Effector CD8-positive, alpha-beta T cell (primary cell): ENCODE measurements around the gene ALDH1L1.

Experiments used
- DNase-seq: peaks from one replicate; lab custom pipeline; 2025; lab: John Stamatoyannopoulos, UW

ALDH1L1 gene

GRCh38 chr3:126119976-126120375, 60.4 kb downstream of the ALDH1L1 start:
- no peak for DNase-seq

DNA sequence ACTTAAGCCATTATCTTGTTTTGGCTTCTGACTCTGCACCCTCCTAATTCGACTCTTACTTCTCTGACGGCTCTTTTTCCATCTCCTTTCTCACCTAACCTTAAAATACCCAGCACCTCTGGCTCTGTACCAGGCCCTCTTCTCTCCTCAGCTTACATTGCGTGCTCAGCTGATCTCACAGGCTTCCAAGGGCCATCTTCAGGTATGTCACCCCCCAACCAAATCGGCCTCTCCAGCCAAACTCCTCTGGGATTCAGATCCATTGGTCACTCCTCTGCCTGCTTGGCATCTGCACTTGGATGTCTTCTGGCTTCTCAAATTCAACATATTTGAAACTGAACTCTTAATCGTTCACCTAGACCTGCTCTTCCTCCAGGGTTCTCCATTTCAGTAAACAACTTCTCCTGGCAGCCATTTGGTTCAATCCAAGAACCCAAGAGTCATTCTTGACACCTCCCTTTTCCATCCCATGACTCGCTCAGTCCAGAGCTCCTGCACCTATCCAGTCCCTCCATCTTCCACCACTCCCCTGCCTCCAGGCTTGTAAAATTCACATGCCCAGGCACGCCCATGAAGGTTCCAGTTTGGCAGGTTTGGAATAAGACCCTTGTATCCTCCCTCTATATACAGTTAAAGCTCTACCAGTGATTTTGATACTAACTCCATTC, 61.2 kb downstream of the ALDH1L1 start:
- DNase-seq = no peak

GRCh38 chr3:126118591-126118990, 61.8 kb downstream of the ALDH1L1 start:
- DNase-seq = no peak

GRCh38 chr3:126117786-126118185, 62.6 kb downstream of the ALDH1L1 start:
- DNase-seq = no peak

DNA sequence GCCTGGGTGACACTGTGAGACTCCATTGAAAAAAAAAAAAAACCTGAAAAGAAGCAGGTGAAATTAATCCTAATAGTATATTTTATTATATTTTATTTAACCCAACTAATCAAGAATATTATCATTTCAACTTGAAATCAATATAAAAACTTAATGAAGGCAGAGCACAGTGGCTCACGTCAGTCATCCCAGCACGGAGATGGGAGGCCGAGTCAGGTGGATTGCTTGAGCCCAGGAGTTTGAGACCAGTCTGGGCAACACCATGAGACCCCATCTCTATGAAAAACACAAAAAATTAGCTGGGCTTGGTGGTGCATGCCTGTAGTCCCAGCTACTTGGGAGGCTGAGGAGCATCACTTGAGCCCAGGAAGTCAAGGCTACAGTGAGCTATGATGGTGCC, 63.2 kb downstream of the ALDH1L1 start:
- DNase-seq = no peak

DNA sequence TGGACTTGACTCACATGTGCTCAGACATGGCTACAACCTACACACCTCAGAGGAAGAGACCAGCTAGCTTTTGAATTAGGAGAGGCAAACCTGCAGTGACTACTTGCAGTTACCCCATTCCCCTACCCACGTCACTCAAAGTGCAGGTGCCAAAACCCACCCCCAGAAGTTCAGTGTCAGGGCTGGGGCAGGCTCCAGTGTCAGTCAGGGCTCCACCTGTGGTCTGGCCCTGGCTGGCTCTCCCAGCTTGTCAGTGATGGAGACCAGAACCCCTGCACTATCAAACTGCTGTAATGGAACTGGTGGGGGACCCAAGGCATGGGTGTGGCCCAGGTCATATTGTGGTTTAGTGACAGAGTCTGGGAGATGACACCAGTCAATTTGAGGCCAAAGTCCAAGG, 63.9 kb downstream of the ALDH1L1 start:
- no peak for DNase-seq

DNA sequence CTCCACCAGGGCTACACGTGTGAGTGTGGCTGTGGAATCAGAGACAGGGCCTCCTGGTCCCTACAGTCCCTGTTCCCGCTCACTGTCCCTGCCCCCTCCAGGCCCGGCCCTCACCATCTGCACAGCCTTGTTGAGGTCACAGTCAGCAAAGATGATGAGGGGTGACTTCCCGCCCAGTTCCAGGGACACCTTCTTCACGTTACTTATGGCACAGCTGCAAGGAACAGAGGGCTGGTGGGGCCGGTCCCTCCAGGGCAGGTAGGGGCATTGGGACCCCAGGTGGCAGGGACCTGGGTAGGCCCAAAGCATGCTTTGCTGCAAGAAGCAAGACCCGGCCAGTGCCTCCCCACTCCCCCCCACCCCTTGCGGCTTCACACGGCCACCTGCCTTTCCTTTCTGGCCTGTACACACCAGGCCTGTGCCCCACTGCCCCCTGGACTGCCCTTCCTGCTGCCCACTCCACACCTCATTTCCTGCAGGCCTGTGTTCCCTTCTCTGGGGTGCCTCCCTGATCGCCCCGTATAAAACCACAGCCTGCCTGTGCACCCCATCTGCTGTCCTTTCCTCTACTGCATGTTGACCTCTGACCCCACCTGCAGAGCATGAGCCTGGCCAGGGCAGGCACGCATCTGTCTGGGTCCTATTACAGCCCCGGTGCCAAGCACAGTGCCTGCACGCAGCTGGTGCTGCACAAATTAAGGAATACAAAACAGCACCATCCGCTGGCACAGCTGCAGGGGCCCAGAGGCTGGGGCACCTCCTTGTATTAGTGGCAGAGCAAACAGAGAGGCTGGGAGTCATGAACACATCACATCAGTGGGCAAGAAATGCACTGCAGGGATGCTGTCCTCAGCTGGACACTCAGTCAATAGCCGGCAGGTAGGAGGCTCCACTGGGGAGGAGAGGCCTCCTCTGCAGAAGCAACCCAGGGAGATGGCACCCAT, 65.7 kb downstream of the ALDH1L1 start:
- no peak for DNase-seq

- no peak for DNase-seq
Observed at GRCh38 chr3:126113733-126114442, 66.5 kb downstream of the ALDH1L1 start.

- no peak for DNase-seq
Observed at GRCh38 chr3:126113238-126113555, 67.2 kb downstream of the ALDH1L1 start.

GRCh38 chr3:126112531-126113237, 67.7 kb downstream of the ALDH1L1 start:
- no peak for DNase-seq

- no peak for DNase-seq
Observed at GRCh38 chr3:126111566-126112475, 68.6 kb downstream of the ALDH1L1 start.

DNA sequence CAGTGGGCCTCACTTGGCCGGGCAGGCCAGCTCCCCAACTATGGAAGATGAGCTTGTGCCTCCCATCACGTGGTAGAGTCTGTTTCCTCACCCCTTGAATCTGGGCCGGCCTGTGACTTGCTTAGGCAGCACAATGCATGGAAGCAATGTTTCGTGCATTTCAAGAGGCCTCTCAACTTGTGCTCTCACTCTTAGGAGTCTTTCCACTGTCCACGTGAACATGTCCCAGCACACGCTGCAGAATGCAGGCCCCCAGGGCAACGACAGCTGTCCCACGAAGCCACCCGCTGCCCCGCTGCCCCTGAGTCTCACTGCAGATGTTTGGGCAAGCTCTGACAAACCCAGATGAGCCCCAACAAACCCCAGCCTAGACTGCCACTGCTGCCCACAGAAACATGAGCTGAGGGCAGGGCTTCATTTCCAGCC, 69.2 kb downstream of the ALDH1L1 start:
- no peak for DNase-seq

GRCh38 chr3:126110431-126111125, 69.8 kb downstream of the ALDH1L1 start:
- DNase-seq = no peak

GRCh38 chr3:126109880-126110235, 70.5 kb downstream of the ALDH1L1 start:
- DNase-seq = no peak

DNA sequence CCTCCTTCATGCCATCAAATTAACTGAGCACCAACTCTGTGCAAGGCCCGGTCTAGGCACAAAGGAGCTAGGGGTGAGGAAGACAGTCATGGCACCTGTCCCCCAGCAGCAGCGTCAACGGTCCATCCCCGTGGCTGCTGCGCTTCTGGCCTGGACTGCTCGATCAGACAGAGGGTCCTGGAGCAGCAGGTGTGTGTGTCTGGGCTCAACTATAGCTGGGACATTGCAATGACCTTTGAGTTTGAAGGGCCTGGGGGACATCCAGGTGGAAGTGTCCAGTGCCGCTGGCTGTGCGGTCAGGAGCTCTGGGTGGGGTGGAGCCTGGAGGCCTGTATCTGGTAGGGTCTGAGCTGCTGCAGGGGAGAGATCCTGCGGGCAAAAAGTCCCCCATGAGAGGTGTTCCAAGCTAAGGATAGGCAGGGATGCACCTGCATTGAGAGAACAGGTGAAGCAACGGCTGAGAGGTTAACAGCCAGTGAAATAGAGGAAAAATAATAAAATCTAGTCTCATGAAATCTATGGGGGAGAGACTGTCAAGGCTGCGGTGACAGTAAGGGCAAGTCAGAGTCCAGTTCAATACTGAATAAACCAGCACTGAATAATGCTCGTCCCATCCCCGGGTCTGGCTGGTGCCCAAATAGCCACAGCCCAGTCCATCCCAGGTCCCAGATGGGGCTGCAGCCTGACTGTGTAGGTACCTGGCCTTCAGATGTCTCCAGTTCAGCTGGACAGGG, 71.1 kb downstream of the ALDH1L1 start:
- DNase-seq = no peak

DNA sequence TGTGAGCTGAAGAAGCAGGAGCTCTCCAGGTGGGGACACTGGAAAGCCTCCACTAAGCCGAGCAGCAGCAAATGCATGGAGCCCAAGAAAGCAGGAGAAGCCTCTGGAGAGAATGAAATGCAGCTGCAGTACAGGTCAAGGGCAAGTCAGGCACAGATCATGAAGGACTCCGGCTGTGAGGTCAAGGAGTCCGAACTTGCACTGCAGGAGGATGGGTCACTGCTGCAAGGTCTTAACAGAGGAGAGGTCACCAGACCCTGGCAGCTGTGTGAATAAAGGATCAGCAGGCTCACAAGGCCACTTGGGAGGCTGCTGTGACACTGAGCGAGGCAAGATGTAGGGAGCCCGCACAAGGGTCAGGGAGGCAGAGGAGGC, 71.7 kb downstream of the ALDH1L1 start:
- DNase-seq = no peak

GRCh38 chr3:126107957-126108675, 72.3 kb downstream of the ALDH1L1 start:
- DNase-seq = no peak

DNA sequence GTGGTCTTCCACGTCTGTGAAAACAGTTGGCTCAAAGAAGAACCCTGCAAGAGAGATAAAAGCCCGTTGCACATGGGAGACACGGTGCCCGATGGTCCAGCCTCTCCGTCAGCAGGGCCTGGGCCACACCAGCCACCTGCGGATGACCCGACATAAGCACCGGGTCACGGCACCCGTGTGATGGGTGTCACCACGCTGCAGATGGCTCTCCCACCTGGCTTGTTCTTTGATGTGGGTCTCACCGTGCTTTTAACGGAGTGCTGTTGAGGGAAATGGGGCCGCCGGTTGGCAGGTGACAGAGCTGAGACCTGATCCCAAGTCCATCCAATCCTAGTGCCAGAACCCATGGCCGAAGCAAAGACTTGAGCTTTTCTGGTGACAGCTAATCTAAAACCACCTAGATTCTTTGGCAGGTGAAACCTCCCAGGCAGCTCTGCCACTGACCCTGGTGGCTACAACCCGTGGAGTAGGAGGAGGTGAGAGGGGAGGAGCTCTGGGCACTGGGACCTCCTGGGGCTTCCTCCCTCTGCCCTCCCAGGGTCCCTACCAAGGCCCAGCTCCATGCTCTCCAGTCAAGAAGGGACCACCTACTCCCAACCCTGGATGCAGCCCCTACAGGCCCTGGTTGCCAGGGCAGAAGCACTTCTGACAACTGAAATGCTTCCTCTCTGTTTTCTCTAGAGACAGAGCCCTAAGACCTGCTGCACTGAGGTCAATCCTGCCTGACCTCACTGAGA, 73.0 kb downstream of the ALDH1L1 start:
- no peak for DNase-seq
